Psoas muscle (tissue), 8 donors: ENCODE data around the gene PSAPL1. TPM values are rescaled to one million over a fixed set of nuclear protein-coding genes. Genes with fewer than 3 reads are reported as not detected.
"Not testable (repeated sequence)": the region's sequence is repeated elsewhere in the genome, so short reads cannot be mapped to it uniquely, and the experiment has no call there.

Experiments
- ATAC-seq, 4 donors: fragments of 200-7000 bp; cut with Tn5 transposase; one replicate each; pipeline ENCODE4 v1.9.1; 2020; ENCODE audit warnings: moderate library complexity in 3 of 4, mild to moderate bottlenecking in 2 of 4
- DNase-seq, 2 donors: peaks; one replicate each; pipeline ENCODE4 v3.0.0-alpha.2; 2020
- H3K27ac ChIP-seq: fragments of 200-600 bp; one replicate; pipeline ENCODE4 v1.8.0; 2022
- H3K27me3 ChIP-seq, 3 donors: fragments of 200-600 bp in 1 of 3; one replicate each; pipeline versions ENCODE4 v1.6.1 to v1.8.0; 2013 to 2022; ENCODE audit warnings: low read length in 2 of 3, mild to moderate bottlenecking in 2 of 3, moderate library complexity in 1 of 3; ENCODE audit not compliant: insufficient read depth in 3 of 3
- H3K36me3 ChIP-seq, 2 donors: fragments of 200-600 bp in 1 of 2; one replicate each; pipeline versions ENCODE4 v1.6.1 to v1.8.0; 2013 to 2022; ENCODE audit warnings: low read depth in 1 of 2, mild to moderate bottlenecking in 1 of 2, moderate library complexity in 1 of 2; ENCODE audit not compliant: insufficient read depth in 1 of 2
- H3K4me1 ChIP-seq: fragments of 200-600 bp; one replicate; pipeline ENCODE4 v1.8.0; 2022
- H3K4me3 ChIP-seq: fragments of 200-600 bp; one replicate; pipeline ENCODE4 v1.8.0; 2022; ENCODE audit warnings: mild to moderate bottlenecking
- H3K9me3 ChIP-seq: fragments of 200-600 bp; one replicate; pipeline ENCODE4 v1.8.0; 2022
- WGBS, 3 donors: extraction: QIAGEN DNeasy Blood & Tissue Kit; methylation state at CpG; one replicate each; pipeline versions ENCODE4 v1.1.6 to v1.1.7; 2013; 5-methylcytosine and 5-hydroxymethylcytosine counted together
- intact Hi-C, 2 donors: fragments of 100-400 bp; cut with DNase I; formaldehyde crosslinking; loops; one replicate each; pipeline versions ENCODE4 v1.11.0 to v1.14.2; 2022
- polyA plus RNA-seq, 3 donors: library from polyadenylated mRNA; stranded (reverse); fragments of 200-250 nt; gene quantifications; one replicate each; pipeline ENCODE4 v1.2.3, GENCODE V29; 2013
- total RNA-seq, 4 donors: library from RNA; stranded (reverse); fragmentation: NEBNext Ultra II Directional in 2 of 4; extraction: Animal tissue kit (Norgen Biotek cat#: 25700) in 2 of 4; gene quantifications; one replicate each; pipeline versions ENCODE4 v1.2.1 to v1.2.4, GENCODE V29; 2021 to 2023
- TF ChIP-seq, protein P1 (sequence below): fragments of 200-600 bp; IDR thresholded peaks from one replicate; pipeline ENCODE4 v1.8.0; 2022; ENCODE audit warnings: antibody characterized with exemption
- donor health status: healthy with polysubstance abuse.
- donor health status: DM: no; HTN: no; CAD: no; lungs with moderate emphysema.
- donor health status: Bipolar disorder and iron deficiency.
- donor health status: healthy.
- donor health status: DM: yes; HTN: yes; CAD: no.
- donor health status: DM: no; HTN: no; CAD: no.
- donor health status: DM: no; HTN: no; CAD: no.
- donor health status: DM: yes; HTN: yes; CAD: no.

The PSAPL1 gene
- total and polyA plus RNA-seq, 7 donors = not detected

GRCh38 chr4:7458066-7458425 is 23.3 kb upstream of the PSAPL1 start:
- Histone ChIP-seq H3K27me3 (peaks cover 0 to 34% (median 2%) of the 10 kb centered on the region in 3 donors), H3K9me3 (no peaks in the 10 kb centered on the region), H3K4me1 (peaks cover 5% of the 10 kb centered on the region), H3K4me3 (no peak overlapping the region), H3K36me3 (no peaks in the 10 kb centered on the region), H3K27ac (no peak overlapping the region)
- TF ChIP-seq, protein P1, sequence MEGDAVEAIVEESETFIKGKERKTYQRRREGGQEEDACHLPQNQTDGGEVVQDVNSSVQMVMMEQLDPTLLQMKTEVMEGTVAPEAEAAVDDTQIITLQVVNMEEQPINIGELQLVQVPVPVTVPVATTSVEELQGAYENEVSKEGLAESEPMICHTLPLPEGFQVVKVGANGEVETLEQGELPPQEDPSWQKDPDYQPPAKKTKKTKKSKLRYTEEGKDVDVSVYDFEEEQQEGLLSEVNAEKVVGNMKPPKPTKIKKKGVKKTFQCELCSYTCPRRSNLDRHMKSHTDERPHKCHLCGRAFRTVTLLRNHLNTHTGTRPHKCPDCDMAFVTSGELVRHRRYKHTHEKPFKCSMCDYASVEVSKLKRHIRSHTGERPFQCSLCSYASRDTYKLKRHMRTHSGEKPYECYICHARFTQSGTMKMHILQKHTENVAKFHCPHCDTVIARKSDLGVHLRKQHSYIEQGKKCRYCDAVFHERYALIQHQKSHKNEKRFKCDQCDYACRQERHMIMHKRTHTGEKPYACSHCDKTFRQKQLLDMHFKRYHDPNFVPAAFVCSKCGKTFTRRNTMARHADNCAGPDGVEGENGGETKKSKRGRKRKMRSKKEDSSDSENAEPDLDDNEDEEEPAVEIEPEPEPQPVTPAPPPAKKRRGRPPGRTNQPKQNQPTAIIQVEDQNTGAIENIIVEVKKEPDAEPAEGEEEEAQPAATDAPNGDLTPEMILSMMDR = no peak
- intact Hi-C loops = no loop called here
- ATAC-seq (no peak), DNase-seq (no peak)
- 80 to 92% (median 85%) methylated on average over 8 to 9 of the region's 9 CpGs for WGBS, 3 donors

GRCh38 chr4:7457201-7458065 is 22.7 kb upstream of the PSAPL1 start:
- peaks cover 0 to 29% (median 0%) of the 10 kb centered on the region in 3 donors for H3K27me3 ChIP-seq
- intact Hi-C loops = no loop called here
- no peaks in the 10 kb centered on the region for H3K36me3 ChIP-seq
- no peak overlapping the region for H3K27ac ChIP-seq
- DNase-seq (no peak), ATAC-seq (no peak)
- no peak overlapping the region for H3K4me3 ChIP-seq
- peaks cover 5% of the 10 kb centered on the region for H3K4me1 ChIP-seq
- TF ChIP-seq, protein P1 = no peak
- H3K9me3 ChIP-seq = no peaks in the 10 kb centered on the region
- 89 to 92% (median 89%) methylated on average over 16 of the region's 16 CpGs for WGBS, 3 donors

DNA sequence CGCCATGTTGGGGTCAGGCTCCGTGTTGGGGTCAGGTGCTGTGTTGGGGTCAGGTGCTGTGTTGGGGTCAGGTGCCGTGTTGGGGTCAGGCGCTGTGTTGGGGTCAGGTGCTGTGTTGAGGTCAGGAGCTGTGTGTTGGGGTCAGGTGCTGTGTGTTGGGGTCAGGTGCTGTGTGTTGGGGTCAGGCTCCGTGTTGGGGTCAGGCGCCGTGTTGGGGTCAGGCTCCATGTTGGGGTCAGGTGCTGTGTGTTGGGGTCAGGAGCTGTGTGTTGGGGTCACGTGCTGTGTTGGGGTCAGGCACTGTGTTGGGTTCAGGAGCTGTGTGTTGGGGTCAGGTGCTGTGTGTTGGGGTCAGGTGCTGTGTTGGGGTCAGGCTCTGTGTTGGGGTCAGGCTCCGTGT is 18.1 kb upstream of the PSAPL1 start:
- H3K27ac ChIP-seq, intact Hi-C loops, H3K4me1 ChIP-seq, H3K4me3 ChIP-seq, H3K27me3 ChIP-seq, H3K9me3 ChIP-seq, ATAC-seq, DNase-seq, H3K36me3 ChIP-seq: not testable (repeated sequence)
- WGBS, 3 donors = 91 to 98% (median 95%) methylated on average over 9 of the region's 9 CpGs

DNA sequence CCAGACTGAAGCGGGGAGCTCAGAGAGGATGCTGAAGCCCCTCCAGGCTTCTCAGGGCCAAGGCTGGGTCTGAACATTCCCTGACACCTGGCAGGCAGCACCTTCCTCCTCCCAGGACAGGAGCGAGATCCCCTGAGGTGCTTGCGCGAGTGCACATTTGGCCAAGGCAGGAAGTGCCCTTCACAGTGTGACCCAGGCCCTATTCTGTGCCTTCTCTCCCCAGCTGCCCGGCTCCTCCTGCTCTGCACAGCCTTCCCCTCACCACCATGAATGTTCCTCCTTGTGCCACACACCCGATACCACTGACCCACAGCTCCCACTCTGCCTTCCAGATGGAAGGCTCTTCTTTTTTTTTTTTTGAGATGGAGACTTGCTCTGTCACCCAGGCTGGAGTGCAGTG is 17.1 kb upstream of the PSAPL1 start:
- no peak overlapping the region for H3K4me3 ChIP-seq
- no peaks in the 10 kb centered on the region for H3K36me3 ChIP-seq
- TF ChIP-seq, protein P1 = no peak
- intact Hi-C loops = no loop called here
- DNase-seq (no peak), ATAC-seq (no peak)
- H3K27me3 ChIP-seq = peaks cover 0 to 2% (median 0%) of the 10 kb centered on the region in 3 donors
- no peaks in the 10 kb centered on the region for H3K9me3 ChIP-seq
- no peaks in the 10 kb centered on the region for H3K4me1 ChIP-seq
- no peak overlapping the region for H3K27ac ChIP-seq
- 84 to 91% (median 88%) methylated on average over 6 of the region's 6 CpGs for WGBS, 3 donors

DNA sequence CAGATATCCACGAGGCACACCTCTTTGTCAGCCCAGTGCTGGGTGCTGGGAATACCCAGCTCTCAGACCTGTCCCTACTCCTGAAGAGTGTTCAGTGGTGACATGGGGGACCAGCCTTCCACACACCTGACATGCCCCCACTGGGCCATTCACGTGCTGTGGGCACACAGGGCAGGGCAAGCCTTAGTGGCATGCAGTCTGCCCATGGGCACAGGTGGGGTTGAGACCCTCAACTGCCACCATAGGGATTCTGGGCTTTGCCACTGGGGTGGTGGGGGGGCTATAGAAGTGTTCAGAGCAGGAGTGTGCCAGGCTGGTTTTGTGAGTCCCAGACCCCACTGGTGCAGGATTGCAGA is 16.7 kb upstream of the PSAPL1 start:
- 52 to 75% (median 66%) methylated on average over 2 of the region's 2 CpGs for WGBS, 3 donors
- peak in 1 of 4 donors; percentile 22 for ATAC-seq

More for the DNA sequence above, 16.7 kb upstream of the PSAPL1 start:
- Histone ChIP-seq H3K4me1 (no peaks in the 10 kb centered on the region), H3K27ac (no peak overlapping the region), H3K9me3 (no peaks in the 10 kb centered on the region), H3K36me3 (no peaks in the 10 kb centered on the region), H3K27me3 (peaks cover 0 to 6% (median 0%) of the 10 kb centered on the region in 3 donors), H3K4me3 (no peak overlapping the region)
- intact Hi-C loops = no loop called here
- TF ChIP-seq, protein P1 = no peak
- DNase-seq = no peak
